GM12878 (cell line): ENCODE results near the gene IL17B. TPM values are rescaled to one million over a fixed set of nuclear protein-coding genes. Genes with fewer than 3 reads are reported as not detected.
A peak's percentile ranks its signal among the peaks of the same experiment; 100 is the strongest.

Experiments used
- ATAC-seq: fragments of 200-7000 bp; cut with Tn5 transposase; 3 replicates; pipeline ENCODE4 v1.9.1; 2020; ENCODE audit warnings: mild to moderate bottlenecking, moderate library complexity
- Bru-seq: library from RNA; stranded (reverse); fragments of 400-500 nt; gene quantifications from one replicate; lab custom pipeline; 2021; lab: Mats Ljungman, UMichigan
- BruChase-seq, 2 experiments: library from RNA; stranded (reverse); fragments of 400-500 nt; gene quantifications; one replicate each; lab custom pipeline; 2021; lab: Mats Ljungman, UMichigan
- BruUV-seq: library from RNA; stranded (reverse); fragments of 400-500 nt; replicated peaks from 2 replicates; lab custom pipeline; 2021; lab: Mats Ljungman, UMichigan
- CTCF ChIA-PET: fragments of 300-600 bp; sonication (Branson Sonifier 250); formaldehyde crosslinking; extraction: SDS; loops from one replicate; lab custom pipeline; 2021; ENCODE audit warnings: inconsistent platforms; lab: Yijun Ruan, JAX
- POLR2A ChIA-PET: fragments of 350-600 bp; formaldehyde crosslinking; extraction: SDS; loops from one replicate; lab custom pipeline; 2021; ENCODE audit warnings: inconsistent platforms; lab: Charles Lee
- RAD21 ChIA-PET: fragments of 300-600 bp; sonication (Branson Sonifier 250); formaldehyde crosslinking; loops from one replicate; lab custom pipeline; 2023; ENCODE audit warnings: antibody characterized with exemption; ENCODE audit not compliant: unreplicated experiment; lab: Charles Lee
- SMC1A ChIA-PET: fragments of 300-600 bp; sonication (Branson Sonifier 250); formaldehyde crosslinking; loops from one replicate; lab custom pipeline; 2023; ENCODE audit not compliant: unreplicated experiment, uncharacterized antibody; lab: Charles Lee
- DNase-seq: peaks from one replicate; pipeline ENCODE4 v3.0.0-alpha.2; 2011; ENCODE audit warnings: low read depth, low spot score
- FAIRE-seq: peaks from 3 replicates; lab custom pipeline; 2011; peaks lifted over from hg19 to GRCh38; lab: Jason Lieb, UNC
- H2AFZ ChIP-seq: 2 replicates; pipeline ENCODE4 v1.6.0; 2011; ENCODE audit warnings: low read depth, low read length, control low read depth; ENCODE audit not compliant: control insufficient read depth
- H3K27ac ChIP-seq: 2 replicates; pipeline ENCODE4 v1.5.1; 2011; ENCODE audit warnings: control low read depth; ENCODE audit not compliant: control insufficient read depth, insufficient read depth
- H3K27me3 ChIP-seq, 2 experiments: replicated peaks in 1 of 2; 2 replicates each; pipeline versions ENCODE4 v1.6.0 to v1.6.1; 2011; ENCODE audit warnings: low read length in 1 of 2; ENCODE audit not compliant: control insufficient read depth in 2 of 2, insufficient read depth in 2 of 2
- H3K36me3 ChIP-seq, 2 experiments: 2 replicates each; pipeline ENCODE4 v1.5.1; 2011; ENCODE audit warnings: low read length in 1 of 2; ENCODE audit not compliant: control insufficient read depth in 2 of 2, insufficient read depth in 2 of 2
- H3K4me1 ChIP-seq: 2 replicates; pipeline ENCODE4 v1.6.1; 2011; ENCODE audit warnings: mild to moderate bottlenecking, low read length, moderate library complexity, mixed read lengths; ENCODE audit not compliant: control insufficient read depth, insufficient read depth
- H3K4me2 ChIP-seq: 2 replicates; pipeline ENCODE4 v1.6.0; 2011; ENCODE audit warnings: control low read depth; ENCODE audit not compliant: control insufficient read depth, insufficient read depth
- H3K4me3 ChIP-seq: fragments of 200-600 bp; sonication (generic); 2 replicates; pipeline ENCODE4 v1.5.1; 2016
- H3K79me2 ChIP-seq: 2 replicates; pipeline ENCODE4 v1.6.0; 2011; ENCODE audit warnings: low read length; ENCODE audit not compliant: control insufficient read depth, insufficient read depth
- H3K9ac ChIP-seq: 2 replicates; pipeline ENCODE4 v1.8.0; 2011; ENCODE audit warnings: low read length, control low read depth, mixed read lengths; ENCODE audit not compliant: control insufficient read depth, insufficient read depth
- H3K9me3 ChIP-seq: replicated peaks from 3 replicates; pipeline ENCODE4 v1.5.1; 2011; ENCODE audit warnings: mild to moderate bottlenecking, low read length; ENCODE audit not compliant: control insufficient read depth, insufficient read depth
- H4K20me1 ChIP-seq: 2 replicates; pipeline ENCODE4 v1.6.0; 2011; ENCODE audit not compliant: control insufficient read depth, insufficient read depth
- ATF3 ChIP-seq: IDR thresholded peaks from 2 replicates; pipeline ENCODE4 v1.6.1; 2011; ENCODE audit warnings: low read depth, mild to moderate bottlenecking, low read length, moderate library complexity, borderline replicate concordance; ENCODE audit errors: extremely low read depth
- CEBPB ChIP-seq, 2 experiments: fragments of 150-350 bp in 1 of 2; IDR thresholded peaks; 2 replicates each; pipeline ENCODE4 v1.6.1; 2012 to 2014; ENCODE audit warnings: low read depth in 2 of 2, low read length in 2 of 2, borderline replicate concordance in 1 of 2, inconsistent platforms in 1 of 2
- CHD1 ChIP-seq: IDR thresholded peaks from 2 replicates; pipeline ENCODE4 v1.6.1; 2012; ENCODE audit warnings: low read depth, low read length, improper control_type of control experiment
- CUX1 ChIP-seq: IDR thresholded peaks from 2 replicates; pipeline ENCODE4 v1.6.1; 2012; ENCODE audit warnings: improper control_type of control experiment, low read depth, low read length; ENCODE audit not compliant: insufficient replicate concordance
- E2F8 ChIP-seq: fragments of 450-650 bp; IDR thresholded peaks from 2 replicates; pipeline ENCODE4 v1.6.1; 2018; ENCODE audit warnings: mild to moderate bottlenecking, low read depth, moderate library complexity; ENCODE audit not compliant: partially characterized antibody
- GATAD2B ChIP-seq: fragments of 450-650 bp; conservative IDR thresholded peaks from 2 replicates; pipeline ENCODE4 v1.6.1; 2017; ENCODE audit warnings: low read depth, mild to moderate bottlenecking, moderate library complexity
- NR2C1 ChIP-seq: fragments of 450-650 bp; IDR thresholded peaks from 2 replicates; pipeline ENCODE4 v1.6.1; 2017; ENCODE audit warnings: antibody characterized with exemption, mild to moderate bottlenecking, moderate library complexity
- RUNX3 ChIP-seq: IDR thresholded peaks from 2 replicates; pipeline ENCODE4 v1.6.1; 2012; ENCODE audit warnings: low read length, inconsistent platforms
- SPI1 ChIP-seq: IDR thresholded peaks from 2 replicates; pipeline ENCODE4 v1.6.1; 2011; ENCODE audit warnings: low read depth, mild to moderate bottlenecking, low read length, moderate library complexity, borderline replicate concordance; ENCODE audit not compliant: insufficient read depth
- ZNF384 ChIP-seq: IDR thresholded peaks from 2 replicates; pipeline ENCODE4 v1.6.1; 2012; ENCODE audit warnings: low read depth, mild to moderate bottlenecking, low read length, improper control_type of control experiment, borderline replicate concordance
- WGBS: methylation state at CpG from one replicate; pipeline ENCODE4 v1.1.6; 2016; ENCODE audit warnings: low lambda C conversion rate; ENCODE audit not compliant: insufficient replicate concordance, insufficient coverage; ENCODE audit errors: missing lambda C conversion rate; 5-methylcytosine and 5-hydroxymethylcytosine counted together
- in situ Hi-C: fragments of 300-500 bp; cut with MboI; formaldehyde crosslinking; loops from 9 replicates; pipeline ENCODE4 v1.14.3; 2018; ENCODE audit warnings: mixed read lengths
- intact Hi-C: fragments of 100-400 bp; cut with micrococcal nuclease; formaldehyde crosslinking; loops from one replicate; pipeline ENCODE4 v1.14.2; 2022; ENCODE audit not compliant: unreplicated experiment
- long read RNA-seq, 2 experiments: library from polyadenylated mRNA; unstranded; transcript quantifications; one replicate each; pipeline ENCODE4 v2.0.0, GENCODE V29; 2019 to 2020
- polyA minus RNA-seq, 3 experiments: library from RNA; depleted of rRNA, polyadenylated mRNA; stranded (reverse); fragments of >200 nt; gene quantifications; 2 replicates each; pipeline ENCODE4 v1.2.3, GENCODE V29; 2011
- polyA plus RNA-seq, 11 experiments: library from polyadenylated mRNA; depleted of rRNA in 4 of 11; unstranded in 6 of 11; stranded (reverse) in 5 of 11; fragments of >200 nt; fragmentation: Nextera tagmentation in 4 of 11; fragmentation: Illumina TruSeq in 1 of 11; extraction: Ambion mirVana in 4 of 11; extraction: Trizol in 1 of 11; gene quantifications; 1 replicate in 1 of 11; 2 replicates in 10 of 11; pipeline versions ENCODE4 v1.2.1 to v1.2.3, GENCODE V29; 2011 to 2016; ENCODE audit warnings: inconsistent platforms in 2 of 11, missing spikeins in 2 of 11, low read depth in 1 of 11
- total RNA-seq, 4 experiments: library from RNA; depleted of rRNA in 3 of 4; stranded (reverse); fragments of >200 nt in 3 of 4; fragmentation: Illumina TruSeq in 1 of 4; extraction: Trizol in 1 of 4; gene quantifications; 2 replicates each; pipeline versions ENCODE4 v1.2.1 to v1.2.3, GENCODE V29; 2013 to 2021

The IL17B gene, protein sequence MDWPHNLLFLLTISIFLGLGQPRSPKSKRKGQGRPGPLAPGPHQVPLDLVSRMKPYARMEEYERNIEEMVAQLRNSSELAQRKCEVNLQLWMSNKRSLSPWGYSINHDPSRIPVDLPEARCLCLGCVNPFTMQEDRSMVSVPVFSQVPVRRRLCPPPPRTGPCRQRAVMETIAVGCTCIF
- total RNA-seq (2013; cell fraction: nucleolus; rRNA removed): not detected in 2 replicates
- not detected in 2 replicates for total RNA-seq (2014; rRNA removed)
- not detected in 2 replicates for total RNA-seq (2014; rRNA removed; fragmentation: Illumina TruSeq; extraction: Trizol)
- not detected in 2 replicates for total RNA-seq (2021)
- polyA plus RNA-seq (2011; ENCODE audit: low read depth): not detected
- polyA plus RNA-seq (2011; rRNA removed): not detected in 2 replicates
- 0.13 and 0.22 TPM in 2 replicates for polyA plus RNA-seq (2011; cell fraction: cytosol; rRNA removed)
- 0.22 TPM in 1 of 2 replicates, not detected in the other for polyA plus RNA-seq (2011; cell fraction: nucleus; rRNA removed)
- 0.18 TPM in 1 of 2 replicates, not detected in the other for polyA plus RNA-seq (2012)
- not detected in 2 replicates for polyA plus RNA-seq (2014; fragmentation: Illumina TruSeq; extraction: Trizol)
- not detected for polyA plus RNA-seq (2014; fragmentation: Nextera tagmentation; extraction: Ambion mirVana)
- not detected in 2 replicates for polyA plus RNA-seq (2014; rRNA removed)
- polyA plus RNA-seq (2016; fragmentation: Nextera tagmentation; extraction: Ambion mirVana): not detected
- polyA minus RNA-seq (2011; rRNA and poly(A)+ RNA removed): not detected in 2 replicates
- not detected in 2 replicates for polyA minus RNA-seq (2011; cell fraction: cytosol; rRNA and poly(A)+ RNA removed)
- not detected in 2 replicates for polyA minus RNA-seq (2011; cell fraction: nucleus; rRNA and poly(A)+ RNA removed)
- not detected for Bru-seq, nascent RNA
- percentile 13 among the genes with signal in this experiment for BruChase-seq, experiment 1, labeled RNA remaining after a 6-hour chase
- percentile 15 among the genes with signal in this experiment for BruChase-seq, experiment 2, labeled RNA remaining after a 2-hour chase
- long read RNA-seq, experiment 1: 0 reads
- long read RNA-seq, experiment 2: 0 reads

DNA sequence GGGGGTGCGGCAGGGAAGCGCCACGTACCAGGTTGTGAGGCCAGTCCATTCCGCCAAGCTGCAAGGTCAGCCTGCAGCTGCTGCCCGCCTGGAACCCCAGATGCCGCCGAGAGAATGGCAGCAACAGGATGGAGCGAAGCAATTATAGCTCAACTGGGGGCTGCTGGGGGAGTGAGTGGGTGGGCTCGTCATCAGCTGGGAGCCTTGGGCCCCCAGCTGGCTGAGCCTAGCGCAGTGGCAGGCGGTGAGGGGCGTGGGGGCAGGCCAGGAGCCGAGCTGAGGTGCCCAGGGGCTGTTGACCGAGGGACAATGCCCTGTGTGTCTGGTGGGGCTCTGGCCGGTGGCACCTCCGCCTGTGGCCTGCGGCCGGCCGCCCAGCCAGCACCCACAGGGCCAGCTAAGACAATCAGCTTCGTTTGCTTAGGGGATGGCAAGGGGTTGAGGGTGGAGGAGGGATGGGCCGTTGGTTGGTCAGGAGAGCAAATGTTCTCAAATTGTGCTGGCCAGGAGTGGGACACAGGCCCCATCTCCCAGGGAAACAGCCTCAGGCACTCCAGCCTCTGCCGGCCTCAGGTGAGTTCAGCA, at the start of gene IL17B:
Gene IL17B, minus strand, starts transcription at position 116 of the 585 bp plus-strand sequence. Its CDS starts 67 bp downstream, at position 49.
- Histone ChIP-seq H3K4me1 (no peaks in the 10 kb centered on the region), H3K36me3 (no peaks in the 10 kb centered on the region), H3K4me3 (no peak within 1 kb of the TSS), H3K27me3 (peaks cover 0 to 2% of the 10 kb centered on the region in 2 experiments; a peak in 2 of 4 replicates), H3K4me2 (no peak within 1 kb of the TSS), H3K9me3 (no peaks in the 10 kb centered on the region), H3K9ac (no peak within 1 kb of the TSS), H2AFZ (no peak within 1 kb of the TSS), H3K27ac (no peak within 1 kb of the TSS), H4K20me1 (no peaks in the 10 kb centered on the region), H3K79me2 (no peaks in the 10 kb centered on the region)
- intact Hi-C loops (no loop called here), in situ Hi-C loops (no loop called here)
- FAIRE-seq (no peak), ATAC-seq (no peak), DNase-seq (no peak)
- SMC1A ChIA-PET: interaction anchor here (2.0 to 6.5 kb wide), 2 partner anchors 53 to 186 kb away, joined by 7 to 52 read pairs; no protein-coding TSS in a partner anchor
- POLR2A ChIA-PET: no interaction called here
- CTCF ChIA-PET: interaction anchor here (0.9 to 12.8 kb wide), 8 partner anchors 10 to 239 kb away, joined by 3 to 137 read pairs (median 24); no protein-coding TSS in a partner anchor
- RAD21 ChIA-PET: interaction anchor here (1.1 to 4.9 kb wide), 3 partner anchors 50 to 172 kb away, joined by 3 to 22 read pairs (median 3); partner anchors contain the start of gene CSNK1A1
- BruUV-seq: no TSS peak
- WGBS: 50% methylated on average over 22 of the region's 22 CpGs
- TF ChIP-seq SPI1 (no peak), RUNX3 (no peak), E2F8 (no peak), GATAD2B (no peak), NR2C1 (no peak), CHD1 (no peak), ZNF384 (no peak), ATF3 (no peak), CUX1 (no peak), CEBPB (IDR thresholded peaks at IDR 0.05; ENCODE audit: borderline replicate concordance in 1 of 2, low read depth in 2 of 2, low read length in 2 of 2) (no peak)
